ENCODE measurements around the gene PRIMPOL.

PRIMPOL gene

DNA sequence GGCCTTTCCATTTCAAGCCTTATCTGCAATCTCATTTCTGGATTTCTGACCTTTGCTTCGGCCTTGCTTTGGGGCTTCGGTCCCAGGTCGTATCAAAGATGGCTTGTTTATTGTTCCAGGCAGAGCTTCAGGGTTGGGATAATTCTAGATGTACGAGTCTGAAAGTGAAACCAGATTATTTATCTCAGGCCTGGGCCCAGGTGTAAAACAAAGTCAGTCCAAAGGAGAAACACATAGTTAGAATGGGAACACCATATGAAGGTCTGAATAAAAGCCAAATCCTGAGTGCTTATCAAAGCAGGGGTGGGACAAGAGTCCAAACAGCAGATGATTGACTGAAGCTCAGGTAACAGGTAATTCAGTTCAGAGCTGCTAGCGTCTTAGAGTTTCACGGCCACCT, 17.1 kb downstream of the PRIMPOL start:
- DNase-seq (ENCODE audit: low spot score): no peak

DNA sequence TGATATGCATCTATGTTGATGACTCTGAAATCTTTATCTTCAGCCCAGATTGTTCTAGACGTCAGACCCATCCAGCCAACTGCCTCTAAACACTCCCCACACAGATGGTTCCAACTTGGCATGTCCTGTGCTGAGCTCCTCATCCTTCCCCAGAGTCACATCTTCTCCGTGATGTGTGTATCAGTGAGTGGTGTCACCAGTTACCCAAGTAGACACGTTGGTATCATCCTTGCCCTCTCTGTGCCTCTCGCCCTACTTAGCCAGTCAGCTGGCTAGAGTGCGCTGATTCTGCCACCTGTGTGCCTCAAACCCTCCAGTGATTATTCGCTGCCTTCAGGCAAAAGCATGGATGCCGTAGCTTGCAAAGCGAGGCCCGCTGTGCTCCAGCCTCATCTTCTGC, 18.6 kb downstream of the PRIMPOL start:
- DNase-seq (ENCODE audit: low spot score): no peak

GRCh38 chr4:184668511-184669114, 19.1 kb downstream of the PRIMPOL start:
- DNase-seq (ENCODE audit: low spot score): no peak

DNA sequence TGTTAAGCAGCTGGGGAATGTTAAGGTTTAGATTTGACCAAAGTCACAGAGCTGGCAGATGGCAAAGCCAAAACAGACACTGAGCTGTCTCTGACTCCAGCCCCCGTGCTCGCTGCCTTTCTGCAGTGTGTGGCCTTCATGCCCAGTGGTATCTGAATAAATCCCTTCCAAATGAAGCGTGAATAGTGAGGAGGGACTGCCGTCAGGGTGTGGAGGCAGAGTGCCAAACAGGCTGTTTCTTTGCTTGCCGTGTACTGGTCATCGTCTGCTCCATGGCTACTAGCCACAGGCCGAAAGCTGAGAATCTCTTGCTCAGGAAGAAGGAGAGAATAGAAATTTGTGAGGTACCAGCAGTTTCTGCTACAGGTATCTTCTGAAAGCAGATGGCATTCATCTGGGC, 19.7 kb downstream of the PRIMPOL start:
- DNase-seq (ENCODE audit: low spot score): no peak

DNA sequence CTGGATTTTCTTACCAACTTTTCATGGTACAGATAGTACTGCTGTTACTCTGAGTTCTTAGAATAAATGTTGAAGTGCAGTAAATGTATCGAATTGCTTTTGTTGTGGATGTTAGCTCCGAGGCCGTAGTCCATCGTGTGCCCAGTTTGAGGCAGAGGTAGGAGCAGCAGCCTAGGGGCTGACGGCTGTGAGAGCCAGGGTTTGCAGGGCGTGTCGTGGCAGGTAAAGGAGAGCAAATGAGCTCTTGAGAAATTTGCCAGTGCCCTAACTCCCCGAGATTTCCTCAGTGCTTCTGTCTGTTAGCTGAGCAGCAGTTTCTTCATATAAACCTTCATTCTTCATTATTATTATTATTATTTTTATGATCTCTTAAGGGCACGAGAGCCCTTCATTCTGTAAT, 21.6 kb downstream of the PRIMPOL start:
- DNase-seq (ENCODE audit: low spot score): no peak

GRCh38 chr4:184672741-184673140, 23.2 kb downstream of the PRIMPOL start:
- DNase-seq (ENCODE audit: low spot score): no peak

DNA sequence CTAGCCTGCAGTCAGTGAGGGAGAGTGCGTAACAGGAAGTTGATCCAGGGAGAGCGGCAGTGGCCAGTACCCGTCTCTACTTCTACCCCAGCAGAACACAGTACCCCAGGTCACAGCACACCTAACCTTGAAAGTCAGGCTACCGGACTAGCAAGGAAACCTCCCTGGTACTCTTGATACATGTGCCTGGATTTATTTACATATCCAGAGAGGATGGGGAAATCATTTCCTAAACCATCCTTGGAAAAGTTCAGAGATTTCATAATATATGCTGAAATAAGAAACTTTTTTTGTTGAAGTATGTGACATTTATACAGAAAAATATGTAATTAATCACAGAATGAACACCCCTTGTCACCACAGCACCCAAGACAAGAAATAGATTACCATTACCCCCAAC, 24.5 kb downstream of the PRIMPOL start:
- no peak for DNase-seq (ENCODE audit: low spot score)

DNA sequence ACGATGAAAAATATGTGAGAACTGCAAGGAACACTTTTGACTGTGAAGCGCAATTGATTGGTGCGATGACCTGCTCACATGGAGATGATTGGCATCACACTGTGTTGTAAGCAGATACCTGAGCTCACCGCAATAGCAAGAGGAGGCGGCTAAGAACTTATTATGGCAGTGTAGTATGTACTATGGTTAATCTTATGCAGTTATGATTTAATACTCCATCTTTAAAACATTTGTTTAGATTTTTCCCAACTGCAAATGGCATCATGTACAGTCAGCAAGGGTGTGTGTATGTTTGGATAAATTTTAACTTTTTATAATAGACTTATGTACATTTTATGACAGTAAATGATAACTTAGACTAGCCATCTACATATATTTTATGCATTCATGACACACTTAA, 25.5 kb downstream of the PRIMPOL start:
- DNase-seq (ENCODE audit: low spot score): no peak

DNA sequence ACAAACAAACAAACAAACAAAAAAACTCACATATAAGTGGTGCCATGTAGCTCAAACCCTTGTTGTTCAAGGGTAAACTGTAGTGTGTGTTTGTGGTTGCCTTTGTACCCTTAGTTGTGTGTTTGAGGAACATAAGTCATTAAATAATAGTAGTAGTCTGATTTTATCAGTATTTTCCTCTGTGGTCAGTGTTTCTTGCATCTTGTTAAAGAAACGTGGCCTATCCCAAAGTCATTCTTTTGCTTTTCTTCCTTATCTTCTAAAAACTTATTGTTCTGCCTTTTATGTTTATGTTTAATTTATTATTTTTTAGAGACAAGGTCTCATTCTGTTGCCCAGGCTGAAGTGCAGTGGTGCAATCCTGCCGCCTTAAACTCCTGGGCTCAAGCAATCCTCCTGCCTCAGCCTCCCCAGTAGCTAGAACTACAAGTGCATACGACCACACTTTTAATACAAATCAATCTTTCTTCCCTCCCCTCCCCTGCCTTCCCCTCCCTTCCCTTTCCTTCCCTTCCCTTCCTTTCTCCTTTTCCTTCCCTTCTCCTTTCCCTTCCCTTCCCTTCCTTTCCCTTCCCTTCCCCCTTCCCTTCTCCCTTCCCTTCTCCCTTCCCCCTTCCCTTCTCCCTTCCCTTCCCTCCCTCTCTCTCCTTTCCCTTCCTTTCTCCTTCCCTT, 26.4 kb downstream of the PRIMPOL start:
- no peak for DNase-seq (ENCODE audit: low spot score)

DNA sequence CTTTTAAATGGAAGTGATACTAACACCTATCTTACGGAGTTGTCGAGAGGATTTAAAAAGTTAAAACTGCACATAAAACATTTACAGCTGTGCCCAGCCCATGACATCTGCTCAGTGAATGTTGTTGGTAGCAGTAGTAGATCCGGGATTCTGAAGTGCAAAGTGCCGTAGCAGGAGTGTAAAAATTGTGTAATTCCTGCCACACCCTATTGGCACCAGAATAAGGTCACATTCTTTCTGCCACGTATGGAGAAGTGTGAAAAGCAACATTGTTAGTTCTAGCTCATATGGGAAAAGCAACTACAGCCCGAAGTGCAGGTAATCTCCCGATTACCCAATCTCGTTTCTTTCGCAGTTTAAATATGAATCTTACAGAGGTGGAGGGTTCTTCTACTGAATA, 31.2 kb downstream of the PRIMPOL start:
- no peak for DNase-seq (ENCODE audit: low spot score)

DNA sequence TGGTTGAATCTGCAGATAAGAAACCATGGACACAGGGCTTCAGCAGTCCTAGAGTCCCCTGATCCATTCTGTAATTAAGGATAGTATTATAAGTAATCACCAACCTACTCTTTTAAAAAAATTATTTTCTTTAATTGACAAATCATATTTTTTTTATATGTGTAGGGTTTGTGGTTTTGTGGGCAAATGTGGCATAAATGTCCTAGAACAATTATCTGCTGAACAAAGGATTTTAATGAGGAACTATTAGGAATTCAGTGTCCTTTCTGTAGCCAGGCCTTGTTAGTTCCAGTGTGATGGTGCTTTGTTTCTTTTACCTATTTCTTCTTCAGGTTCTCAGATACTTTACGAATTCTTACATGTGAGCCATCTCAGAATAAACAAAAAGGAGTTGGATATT, 32.4 kb downstream of the PRIMPOL start:
- no peak for DNase-seq (ENCODE audit: low spot score)

DNA sequence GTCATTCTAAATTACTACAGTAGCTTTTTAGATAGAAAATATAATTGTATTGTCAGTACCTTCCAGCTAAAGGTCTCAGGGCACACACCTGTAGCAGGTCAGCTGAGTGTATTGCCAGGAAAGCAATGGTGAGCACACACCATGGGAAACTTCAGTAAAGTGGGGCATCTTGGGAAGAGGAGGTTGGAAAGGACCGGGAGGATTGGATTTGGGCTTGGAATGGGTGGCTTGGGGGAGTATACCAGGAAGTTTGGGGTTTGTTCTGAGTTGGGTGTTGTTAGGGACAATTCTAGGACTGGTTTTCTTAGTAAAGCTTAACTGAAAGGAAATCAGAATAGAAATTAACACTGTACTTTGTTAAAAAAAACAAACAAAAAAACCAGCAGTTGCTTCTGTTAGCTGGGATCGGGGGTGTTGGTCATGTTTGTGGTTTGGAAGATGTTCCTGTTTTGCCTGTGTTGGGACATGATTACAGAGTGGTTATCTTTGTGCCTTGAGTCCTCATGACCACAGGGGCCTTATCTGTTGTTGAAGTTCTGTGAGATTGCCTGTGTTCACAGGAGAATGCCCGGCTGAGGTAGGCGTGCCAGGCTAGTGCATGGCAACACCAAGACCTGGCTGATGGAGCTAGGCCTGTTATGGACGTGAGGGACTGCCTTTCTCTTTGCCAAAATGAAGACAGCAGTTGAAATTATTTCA, 35.1 kb downstream of the PRIMPOL start:
- DNase-seq (ENCODE audit: low spot score): no peak

DNA sequence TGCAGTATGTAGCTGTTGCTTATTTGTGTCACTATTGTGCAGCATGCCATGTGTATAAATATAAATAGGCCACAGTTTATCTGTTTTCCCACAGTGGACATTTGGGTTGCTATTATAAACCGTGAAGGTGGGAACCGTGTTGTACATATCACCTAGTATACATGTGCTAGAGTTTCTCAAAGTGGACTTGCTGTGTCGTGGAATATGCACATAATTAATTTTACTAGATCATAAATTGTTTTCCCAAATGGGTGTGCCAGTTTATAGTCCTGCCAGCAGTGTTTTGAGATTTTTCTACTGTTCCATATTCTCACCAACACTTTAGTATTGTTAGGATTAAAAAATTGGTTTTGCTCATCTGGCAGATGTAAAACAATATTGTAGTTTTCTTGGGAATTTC, 38.5 kb downstream of the PRIMPOL start:
- DNase-seq (ENCODE audit: low spot score): no peak

DNA sequence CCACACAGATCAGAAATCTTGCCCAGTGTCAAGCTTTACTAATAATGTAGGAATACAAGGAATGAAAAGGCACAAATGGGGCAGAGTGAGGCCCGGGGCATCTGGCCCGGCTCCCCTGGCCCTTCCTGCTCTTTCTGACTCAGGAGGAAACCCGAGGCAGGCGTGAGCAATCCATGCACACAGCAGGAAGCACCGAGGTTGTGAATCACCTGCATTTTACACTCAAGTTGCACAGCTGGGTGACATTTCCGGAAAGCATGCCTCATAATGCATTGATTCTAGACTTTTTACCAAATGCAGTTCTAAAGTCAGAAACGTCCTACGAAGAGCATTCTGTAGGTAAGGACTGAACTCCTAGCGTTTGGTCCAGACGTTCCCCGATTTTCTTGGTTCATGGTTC, 38.9 kb downstream of the PRIMPOL start:
- DNase-seq (ENCODE audit: low spot score): no peak

DNA sequence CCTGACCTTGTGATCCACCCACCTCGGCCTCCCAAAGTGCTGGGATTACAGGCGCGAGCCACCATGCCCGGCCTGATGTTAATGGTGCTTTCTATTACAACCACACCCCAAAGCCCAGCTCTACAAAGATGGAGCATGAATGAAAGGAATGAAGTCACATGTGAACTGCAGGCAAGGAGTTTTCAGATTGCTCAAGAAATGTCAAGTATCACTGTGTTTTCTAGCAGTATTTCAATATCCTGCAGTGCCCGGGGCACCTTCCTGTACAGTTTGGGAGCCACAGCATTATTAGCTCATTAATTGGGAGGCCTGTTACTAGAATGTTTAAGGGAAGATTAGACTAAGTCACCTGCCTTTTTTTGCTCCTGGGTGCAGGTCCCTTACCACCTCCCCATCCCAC, 40.1 kb downstream of the PRIMPOL start:
- DNase-seq (ENCODE audit: low spot score): no peak

- DNase-seq (ENCODE audit: low spot score): no peak
These were observed 43.5 kb downstream of the PRIMPOL start for GRCh38 chr4:184693056-184693455.

DNA sequence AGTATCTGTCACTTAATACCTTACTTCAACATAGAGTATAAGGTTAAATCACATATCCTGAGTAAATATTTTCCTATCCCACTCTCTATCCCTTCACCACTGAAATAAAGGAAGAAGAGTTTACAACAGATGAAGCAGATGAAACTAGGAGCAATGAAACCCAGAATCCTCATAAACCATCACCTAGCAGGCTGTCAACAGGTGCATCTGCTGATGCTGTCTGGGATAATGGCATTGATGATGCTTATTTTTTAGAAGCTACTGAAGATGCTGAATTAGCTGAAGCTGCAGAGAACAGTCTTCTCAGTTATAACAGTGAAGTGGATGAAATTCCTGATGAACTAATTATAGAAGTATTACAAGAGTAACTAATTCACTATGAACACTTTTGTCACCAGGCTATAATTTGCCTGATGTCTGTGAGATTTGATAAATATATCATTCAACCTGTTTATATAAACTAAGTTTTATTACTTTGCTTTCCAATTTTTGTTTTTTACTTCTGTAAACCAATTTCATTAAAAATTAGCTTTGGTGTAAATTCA, 44.9 kb downstream of the PRIMPOL start:
- no peak for DNase-seq (ENCODE audit: low spot score)

GRCh38 chr4:184695178-184695896, 45.8 kb downstream of the PRIMPOL start:
- DNase-seq (ENCODE audit: low spot score): no peak

DNA sequence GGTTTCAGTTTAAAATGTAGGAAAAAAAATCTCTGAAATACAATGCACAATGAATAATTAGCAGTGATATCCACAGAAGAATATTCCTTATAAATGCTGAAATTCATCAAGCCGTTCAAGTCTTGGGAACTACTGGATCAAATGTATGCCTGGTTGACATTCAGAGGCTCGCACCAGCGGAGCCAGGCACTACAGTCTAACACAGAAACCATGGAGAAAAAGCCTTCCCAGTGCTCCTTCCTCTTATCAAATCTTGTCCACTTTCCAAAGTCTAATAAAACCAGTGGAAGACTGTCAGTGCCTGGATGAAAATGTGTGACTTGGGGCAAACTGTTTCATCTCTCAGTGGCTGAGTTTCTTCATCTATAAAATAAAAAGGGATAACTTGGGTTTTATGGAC, 48.4 kb downstream of the PRIMPOL start:
- no peak for DNase-seq (ENCODE audit: low spot score)

- DNase-seq (ENCODE audit: low spot score): no peak
These were observed 50.4 kb downstream of the PRIMPOL start for GRCh38 chr4:184699941-184700340.

- no peak for DNase-seq (ENCODE audit: low spot score)
These were observed 52.6 kb downstream of the PRIMPOL start for GRCh38 chr4:184702114-184702513.

- DNase-seq (ENCODE audit: low spot score): no peak
These were observed 56.2 kb downstream of the PRIMPOL start for GRCh38 chr4:184705692-184706091.

Data from SK-N-DZ (cell line).